Mesenchymal stem cell (in vitro differentiated cells and primary cell): ENCODE results near the gene MLXIP.
"Not testable (repeated sequence)": the region's sequence is repeated elsewhere in the genome, so short reads cannot be mapped to it uniquely, and the experiment has no call there.

ENCODE experiments used
- DNase-seq: peaks from one replicate; pipeline ENCODE4 v3.0.0-alpha.2; 2013
- H2AFZ ChIP-seq: one replicate; pipeline ENCODE4 v1.6.1; 2013; ENCODE audit warnings: low read depth, mild to moderate bottlenecking, control low read depth, inconsistent platforms, low read length, moderate library complexity
- H2AK5ac ChIP-seq: 2 replicates; pipeline ENCODE4 v1.6.1; 2013; ENCODE audit warnings: low read length, moderate library complexity, mild to moderate bottlenecking, inconsistent platforms; ENCODE audit not compliant: severe bottlenecking
- H2BK120ac ChIP-seq: one replicate; pipeline ENCODE4 v1.6.1; 2013; ENCODE audit warnings: low read depth, mild to moderate bottlenecking, inconsistent platforms, low read length, moderate library complexity
- H2BK12ac ChIP-seq, 2 experiments: one replicate each; pipeline ENCODE4 v1.6.1; 2013; ENCODE audit warnings: inconsistent platforms in 2 of 2, low read length in 2 of 2, mild to moderate bottlenecking in 2 of 2, moderate library complexity in 2 of 2, control low read depth in 1 of 2
- H2BK15ac ChIP-seq: one replicate; pipeline ENCODE4 v1.6.1; 2013; ENCODE audit warnings: mild to moderate bottlenecking, low read depth, inconsistent platforms; ENCODE audit not compliant: poor library complexity, severe bottlenecking
- H2BK5ac ChIP-seq: 2 replicates; pipeline ENCODE4 v1.6.1; 2013; ENCODE audit warnings: low read depth, mild to moderate bottlenecking, low read length, control low read depth, inconsistent platforms; ENCODE audit not compliant: poor library complexity, severe bottlenecking
- H3K14ac ChIP-seq, 2 experiments: one replicate each; pipeline ENCODE4 v1.6.1; 2013; ENCODE audit warnings: inconsistent platforms in 2 of 2, low read length in 2 of 2, control low read depth in 1 of 2, mild to moderate bottlenecking in 1 of 2, moderate library complexity in 1 of 2
- H3K18ac ChIP-seq, 2 experiments: one replicate each; pipeline ENCODE4 v1.6.1; 2013; ENCODE audit warnings: inconsistent platforms in 2 of 2, low read length in 2 of 2, control low read depth in 1 of 2, low read depth in 1 of 2, mild to moderate bottlenecking in 1 of 2
- H3K23ac ChIP-seq, 2 experiments: one replicate each; pipeline ENCODE4 v1.6.1; 2013; ENCODE audit warnings: inconsistent platforms in 2 of 2, low read length in 2 of 2, mild to moderate bottlenecking in 2 of 2, moderate library complexity in 2 of 2, control low read depth in 1 of 2
- H3K27ac ChIP-seq: 2 replicates; pipeline ENCODE4 v1.5.1; 2013; ENCODE audit warnings: mild to moderate bottlenecking, moderate library complexity, low read length, control low read depth, inconsistent platforms; ENCODE audit not compliant: poor library complexity, severe bottlenecking
- H3K27me3 ChIP-seq, 2 experiments: 2 replicates each; pipeline versions ENCODE4 v1.6.1 to v1.7.0; 2013; ENCODE audit warnings: low read length in 2 of 2, mild to moderate bottlenecking in 2 of 2, moderate library complexity in 2 of 2, control low read depth in 1 of 2, inconsistent platforms in 1 of 2; ENCODE audit not compliant: control insufficient read depth in 1 of 2, insufficient read depth in 1 of 2
- H3K36me3 ChIP-seq, 2 experiments: 2 replicates each; pipeline versions ENCODE4 v1.6.1 to v1.7.0; 2013; ENCODE audit warnings: low read length in 2 of 2, control low read depth in 1 of 2, inconsistent platforms in 1 of 2, low read depth in 1 of 2, mild to moderate bottlenecking in 1 of 2; ENCODE audit not compliant: insufficient read depth in 2 of 2, control insufficient read depth in 1 of 2
- H3K4ac ChIP-seq, 2 experiments: one replicate each; pipeline ENCODE4 v1.6.1; 2013; ENCODE audit warnings: inconsistent platforms in 2 of 2, low read length in 2 of 2, mild to moderate bottlenecking in 2 of 2, moderate library complexity in 2 of 2, control low read depth in 1 of 2, low read depth in 1 of 2
- H3K4me1 ChIP-seq: 2 replicates; pipeline ENCODE4 v1.6.1; 2013; ENCODE audit warnings: low read depth, low read length, control low read depth; ENCODE audit not compliant: control insufficient read depth, insufficient read depth
- H3K4me2 ChIP-seq: 2 replicates; pipeline ENCODE4 v1.6.1; 2013; ENCODE audit warnings: low read length, mild to moderate bottlenecking, inconsistent platforms; ENCODE audit not compliant: poor library complexity, severe bottlenecking
- H3K4me3 ChIP-seq, 2 experiments: 2 replicates each; pipeline versions ENCODE4 v1.5.1 to v1.7.0; 2013; ENCODE audit warnings: low read length in 2 of 2, mild to moderate bottlenecking in 2 of 2, control low read depth in 1 of 2, low read depth in 1 of 2; ENCODE audit not compliant: insufficient read depth in 1 of 2
- H3K79me1 ChIP-seq: replicated peaks from 2 replicates; pipeline ENCODE4 v1.6.1; 2013; ENCODE audit warnings: mild to moderate bottlenecking, control low read depth, low read length, inconsistent platforms; ENCODE audit not compliant: poor library complexity, severe bottlenecking
- H3K9ac ChIP-seq: 2 replicates; pipeline ENCODE4 v1.7.0; 2013; ENCODE audit warnings: mild to moderate bottlenecking, low read length, moderate library complexity
- H3K9me3 ChIP-seq: 2 replicates; pipeline ENCODE4 v1.7.0; 2013; ENCODE audit warnings: mild to moderate bottlenecking, low read length; ENCODE audit not compliant: control insufficient read depth
- H4K8ac ChIP-seq: one replicate; pipeline ENCODE4 v1.6.1; 2013; ENCODE audit warnings: inconsistent platforms, mild to moderate bottlenecking, low read length, moderate library complexity
- H4K91ac ChIP-seq: one replicate; pipeline ENCODE4 v1.6.1; 2013; ENCODE audit warnings: mild to moderate bottlenecking, low read length, inconsistent platforms
- WGBS: methylation state at CpG from one replicate; pipeline ENCODE4 v1.1.7; 2013; ENCODE audit warnings: mixed read lengths; 5-methylcytosine and 5-hydroxymethylcytosine counted together

MLXIP gene

DNA sequence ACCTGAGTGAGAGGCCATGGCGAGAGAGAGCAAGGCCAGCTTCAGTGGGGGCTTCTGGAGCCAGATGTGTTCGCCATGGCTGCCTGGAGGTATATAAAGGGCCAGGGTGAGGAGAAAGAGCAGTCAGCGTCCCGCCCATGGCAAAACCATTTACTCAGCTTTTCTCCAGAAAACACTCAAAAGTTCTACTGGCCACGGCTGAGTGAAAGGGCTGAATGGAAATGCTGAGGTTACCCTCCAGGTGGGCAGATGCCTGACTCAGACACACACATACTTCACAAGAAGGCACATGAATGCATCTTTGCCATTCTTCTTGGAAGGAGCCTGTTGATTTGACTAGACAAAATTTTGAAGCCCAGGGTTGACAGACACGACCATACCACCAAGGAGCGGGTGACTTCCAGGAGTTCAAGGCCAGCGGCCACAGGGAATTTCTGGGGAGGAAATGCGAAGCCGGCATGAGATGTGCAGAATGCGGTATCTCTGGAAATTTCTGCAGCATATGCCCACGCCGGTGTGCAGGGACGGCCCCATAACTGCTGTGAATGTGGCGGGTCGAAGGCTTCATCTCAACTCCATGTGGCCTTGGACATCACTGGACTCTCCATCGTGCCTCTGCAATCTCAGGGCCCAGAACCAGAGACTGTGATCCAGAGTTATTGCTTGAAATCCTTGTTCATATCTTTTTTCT, 95.7 kb downstream of the MLXIP start, which contains the start of gene IL31:
TSS of gene IL31 (minus strand) at position 67 of the 691 bp plus-strand sequence. CDS start at position 18, 49 bp downstream.
- H2BK5ac ChIP-seq: no peak within 1 kb of the TSS
- no peaks in the 10 kb centered on the region for H3K36me3 ChIP-seq
- H3K79me1 ChIP-seq: no peaks in the 10 kb centered on the region
- no peak within 1 kb of the TSS for H2BK12ac ChIP-seq
- H3K4me2 ChIP-seq: no peak within 1 kb of the TSS
- H4K8ac ChIP-seq: no peak within 1 kb of the TSS
- no peak within 1 kb of the TSS for H3K9ac ChIP-seq
- no peak within 1 kb of the TSS for H3K18ac ChIP-seq
- no peak within 1 kb of the TSS for H3K4ac ChIP-seq
- WGBS: 93% methylated on average over 14 of the region's 17 CpGs
- H3K14ac ChIP-seq: no peak within 1 kb of the TSS
- H2BK120ac ChIP-seq: no peak within 1 kb of the TSS
- H3K9me3 ChIP-seq: no peaks in the 10 kb centered on the region
- peaks cover 10 to 17% of the 10 kb centered on the region in 2 experiments for H3K27me3 ChIP-seq
- DNase-seq: no peak
- H3K27ac ChIP-seq: no peak within 1 kb of the TSS
- H3K4me3 ChIP-seq: no peak within 1 kb of the TSS
- no peak within 1 kb of the TSS for H4K91ac ChIP-seq
- H2BK15ac ChIP-seq: no peak within 1 kb of the TSS
- H3K4me1 ChIP-seq: no peaks in the 10 kb centered on the region
- no peak within 1 kb of the TSS for H2AFZ ChIP-seq
- H2AK5ac ChIP-seq: no peak within 1 kb of the TSS
- no peak within 1 kb of the TSS for H3K23ac ChIP-seq

DNA sequence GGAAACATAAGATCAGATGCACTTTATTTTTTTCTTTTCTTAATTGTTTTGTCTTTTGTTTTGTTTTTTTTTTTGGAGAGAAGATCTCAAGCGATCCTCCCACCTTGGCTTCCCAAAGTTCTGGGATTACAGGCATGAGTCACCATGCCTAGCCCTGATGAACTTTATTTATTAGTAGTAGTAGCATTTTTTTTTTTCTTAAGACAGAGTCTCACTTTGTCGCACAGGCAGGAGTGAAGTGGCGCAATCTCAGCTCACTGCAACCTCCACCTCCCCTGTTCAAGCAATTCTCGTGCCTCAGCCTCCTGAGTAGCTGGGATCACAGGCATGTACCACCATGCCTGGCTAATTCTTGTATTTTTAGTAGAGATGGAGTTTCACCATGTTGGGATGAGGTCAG, 97.9 kb downstream of the MLXIP start:
- no CpG with 5 or more reads among the region's 4 CpGs for WGBS
- not testable (repeated sequence) for H3K14ac ChIP-seq, H3K18ac ChIP-seq, H3K79me1 ChIP-seq, H2BK12ac ChIP-seq, H3K4me2 ChIP-seq, H4K91ac ChIP-seq, H2AFZ ChIP-seq, H2AK5ac ChIP-seq, H3K4ac ChIP-seq, H3K23ac ChIP-seq, H3K4me1 ChIP-seq, H3K9ac ChIP-seq, H3K36me3 ChIP-seq, H3K27ac ChIP-seq, DNase-seq, H2BK5ac ChIP-seq, H4K8ac ChIP-seq, H2BK15ac ChIP-seq, H3K9me3 ChIP-seq, H3K4me3 ChIP-seq, H2BK120ac ChIP-seq
- H3K27me3 ChIP-seq: peaks cover 10 to 13% of the 10 kb centered on the region in 2 experiments

DNA sequence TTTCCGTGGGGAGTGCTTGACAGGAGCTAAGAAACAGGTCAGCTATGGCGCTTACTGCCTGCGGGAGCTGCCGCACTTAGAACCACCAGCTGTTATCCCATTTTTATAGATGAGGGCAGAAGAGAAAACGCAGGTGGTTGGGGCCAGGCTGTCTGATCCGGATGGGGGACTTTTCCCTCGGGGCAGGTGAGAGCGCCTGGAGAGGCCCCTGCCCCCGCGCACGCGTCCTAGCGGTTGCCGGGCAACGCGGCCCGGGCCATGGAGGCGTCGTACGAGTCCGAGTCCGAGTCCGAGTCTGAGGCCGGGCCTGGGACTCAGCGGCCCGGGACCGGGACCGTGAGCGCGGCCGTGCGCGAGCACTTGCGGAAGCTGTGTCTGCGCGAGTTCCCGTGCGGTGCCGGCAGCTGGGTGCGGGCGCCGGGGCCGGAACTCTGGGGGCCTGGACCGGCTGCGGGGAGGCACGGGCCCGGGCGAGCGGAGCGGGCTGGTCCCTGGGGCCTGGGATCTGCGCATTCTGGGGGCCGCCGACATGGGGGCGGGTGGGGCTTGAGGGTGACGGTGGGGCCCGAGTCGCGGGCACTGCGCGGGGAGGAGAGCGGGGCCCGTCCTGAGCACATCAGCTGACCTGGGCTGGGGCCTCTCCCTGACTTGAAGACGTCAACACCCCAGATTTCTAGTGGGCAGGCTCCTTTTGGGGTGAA, 104.5 kb downstream of the MLXIP start, which contains the start of gene LRRC43:
TSS of gene LRRC43 (plus strand) at position 237 of the 701 bp plus-strand sequence. CDS start at position 259, 22 bp downstream.
- H3K18ac ChIP-seq: peak within 1 kb of the TSS; percentile 23 to 84
- H3K36me3 ChIP-seq: no peaks in the 10 kb centered on the region
- H4K91ac ChIP-seq: peak within 1 kb of the TSS; percentile 78
- H2BK5ac ChIP-seq: no peak within 1 kb of the TSS
- peak within 1 kb of the TSS; percentile 72 to 76 for H3K4me3 ChIP-seq
- H2AK5ac ChIP-seq: no peak within 1 kb of the TSS
- peak; percentile 44 for DNase-seq
- peak within 1 kb of the TSS in 1 of 2 experiments; percentile 72 for H3K23ac ChIP-seq
- H3K9me3 ChIP-seq: no peaks in the 10 kb centered on the region
- H4K8ac ChIP-seq: peak within 1 kb of the TSS; percentile 94
- peak within 1 kb of the TSS; percentile 37 for H2BK120ac ChIP-seq
- peak within 1 kb of the TSS; percentile 18 to 69 for H3K14ac ChIP-seq
- no peaks in the 10 kb centered on the region for H3K79me1 ChIP-seq
- WGBS: 2% methylated on average over 60 of the region's 63 CpGs
- H2AFZ ChIP-seq: peak within 1 kb of the TSS; percentile 77
- H3K27ac ChIP-seq: no peak within 1 kb of the TSS
- H2BK15ac ChIP-seq: no peak within 1 kb of the TSS
- H3K4me1 ChIP-seq: peaks cover 9% of the 10 kb centered on the region
- peak within 1 kb of the TSS; percentile 97 for H3K4me2 ChIP-seq
- H2BK12ac ChIP-seq: peak within 1 kb of the TSS in 1 of 2 experiments; percentile 18
- peak within 1 kb of the TSS; percentile 67 for H3K4ac ChIP-seq
- no peaks in the 10 kb centered on the region for H3K27me3 ChIP-seq
- H3K9ac ChIP-seq: peak within 1 kb of the TSS; percentile 78

- Histone ChIP-seq H3K14ac (no peak overlapping the region), H2BK12ac (peak overlapping the region in 1 of 2 experiments; percentile 18), H3K79me1 (no peaks in the 10 kb centered on the region), H4K91ac (peak overlapping the region; percentile 3), H4K8ac (peak overlapping the region; percentile 16), H3K18ac (peak overlapping the region in 1 of 2 experiments; percentile 84), H3K9ac (peak overlapping the region; percentile 78), H2BK120ac (no peak overlapping the region), H3K4ac (no peak overlapping the region), H2AK5ac (no peak overlapping the region), H3K27ac (no peak overlapping the region), H2AFZ (peak overlapping the region; percentile 77), H3K4me3 (peak overlapping the region in 1 of 2 experiments; percentile 76), H3K27me3 (peaks cover 0 to under 1% of the 10 kb centered on the region in 2 experiments), H2BK15ac (no peak overlapping the region), H3K36me3 (no peaks in the 10 kb centered on the region), H3K4me1 (peaks cover 9% of the 10 kb centered on the region), H3K23ac (no peak overlapping the region), H2BK5ac (no peak overlapping the region), H3K4me2 (peak overlapping the region; percentile 97), H3K9me3 (no peaks in the 10 kb centered on the region)
- 79% methylated on average over 10 of the region's 10 CpGs for whole genome bisulfite sequencing
- DNase-seq: no peak
Observed at GRCh38 chr12:122183588-122183940, 105.0 kb downstream of the MLXIP start.
